CD4-positive, alpha-beta T cell (primary cell): ENCODE data around the gene ADAM11. TPM values are rescaled to one million over a fixed set of nuclear protein-coding genes. Genes with fewer than 3 reads are reported as not detected.
"Not testable (repeated sequence)": the region's sequence is repeated elsewhere in the genome, so short reads cannot be mapped to it uniquely, and the experiment has no call there.

Experiments used
- ATAC-seq: fragments of 200-7000 bp; cut with Tn5 transposase; one replicate; pipeline ENCODE4 v1.10.0; 2022; ENCODE audit warnings: mild to moderate bottlenecking; ENCODE audit not compliant: poor library complexity
- CTCF ChIA-PET: fragments of 350-600 bp; sonication (Branson Sonifier 250); formaldehyde crosslinking; loops from one replicate; lab custom pipeline; 2021; ENCODE audit warnings: antibody characterized with exemption, inconsistent platforms; lab: Charles Lee
- POLR2A ChIA-PET: fragments of 350-600 bp; sonication (Branson Sonifier 250); formaldehyde crosslinking; loops from one replicate; lab custom pipeline; 2021; ENCODE audit warnings: antibody characterized with exemption, inconsistent platforms; lab: Charles Lee
- DNase-seq, 14 experiments: peaks; one replicate each; pipeline ENCODE4 v3.0.0-alpha.2; 2013 to 2020; ENCODE audit warnings: mixed read lengths in 2 of 14
- H3K27ac ChIP-seq, 2 donors: one replicate each; pipeline versions ENCODE4 v1.5.1 to v1.7.0; 2013; ENCODE audit warnings: low read length in 2 of 2, low read depth in 1 of 2, mild to moderate bottlenecking in 1 of 2
- H3K27me3 ChIP-seq, 2 experiments: 1 replicate in 1 of 2; 2 replicates in 1 of 2; pipeline versions ENCODE4 v1.6.1 to v1.7.0; 2013; ENCODE audit warnings: low read length in 2 of 2, control low read depth in 1 of 2, mild to moderate bottlenecking in 1 of 2, moderate library complexity in 1 of 2; ENCODE audit not compliant: insufficient read depth in 2 of 2, control insufficient read depth in 1 of 2
- H3K36me3 ChIP-seq: one replicate; pipeline ENCODE4 v1.6.1; 2013; ENCODE audit warnings: low read length, control low read depth; ENCODE audit not compliant: insufficient read depth
- H3K4me1 ChIP-seq: one replicate; pipeline ENCODE4 v1.6.1; 2013; ENCODE audit warnings: low read length, control low read depth; ENCODE audit not compliant: insufficient read depth
- H3K4me3 ChIP-seq: one replicate; pipeline ENCODE4 v1.5.1; 2013; ENCODE audit warnings: mild to moderate bottlenecking, low read length, moderate library complexity
- H3K9me3 ChIP-seq, 2 experiments: 1 replicate in 1 of 2; 2 replicates in 1 of 2; pipeline versions ENCODE4 v1.6.1 to v1.7.0; 2013; ENCODE audit warnings: low read length in 2 of 2, mild to moderate bottlenecking in 2 of 2, control low read depth in 1 of 2, moderate library complexity in 1 of 2; ENCODE audit not compliant: control insufficient read depth in 1 of 2, insufficient read depth in 1 of 2
- H3K27ac Mint-ChIP-seq: one replicate; pipeline ENCODE4 v1.8.0; 2020; ENCODE audit warnings: mixed read lengths
- H3K27me3 Mint-ChIP-seq: one replicate; pipeline ENCODE4 v1.8.0; 2021; ENCODE audit warnings: mixed read lengths
- H3K36me3 Mint-ChIP-seq: one replicate; pipeline ENCODE4 v1.8.0; 2021; ENCODE audit warnings: low read depth, mixed read lengths
- H3K4me1 Mint-ChIP-seq: one replicate; pipeline ENCODE4 v1.8.0; 2021; ENCODE audit warnings: low read depth, mixed read lengths
- H3K4me3 Mint-ChIP-seq: one replicate; pipeline ENCODE4 v1.8.0; 2020; ENCODE audit warnings: mild to moderate bottlenecking, mixed read lengths
- H3K9me3 Mint-ChIP-seq: one replicate; pipeline ENCODE4 v1.8.0; 2020; ENCODE audit warnings: mixed read lengths
- CTCF ChIP-seq: fragments of 200-600 bp; IDR thresholded peaks from one replicate; pipeline ENCODE4 v1.8.0; 2022; ENCODE audit warnings: antibody characterized with exemption, mild to moderate bottlenecking
- intact Hi-C, 2 experiments: fragments of 100-400 bp; cut with DNase I in 1 of 2; cut with micrococcal nuclease in 1 of 2; formaldehyde crosslinking; loops; one replicate each; pipeline versions ENCODE4 v1.15.1 to v1.9.0; 2023 to 2025; cut with DNase I, micrococcal nuclease
- total RNA-seq, 174 experiments: library from RNA in 2 of 174; stranded (reverse) in 2 of 174; gene quantifications; one replicate each; pipeline ENCODE4 v1.2.3 and lab custom pipeline; 2021 to 2026

The ADAM11 gene
- total RNA-seq, 2 experiments from 2014 or later, result 0.16 to 0.47 TPM

- peaks cover 28% of the 10 kb centered on the region for H3K27me3 Mint-ChIP-seq
- Histone ChIP-seq H3K27ac (no peak overlapping the region), H3K27me3 (peaks cover 4 to 12% of the 10 kb centered on the region in 2 experiments), H3K4me1 (no peaks in the 10 kb centered on the region), H3K9me3 (no peaks in the 10 kb centered on the region), H3K4me3 (no peak overlapping the region), H3K36me3 (no peaks in the 10 kb centered on the region)
- no peak overlapping the region for H3K4me3 Mint-ChIP-seq
- ChIA-PET POLR2A (no interaction called here), CTCF (interaction anchor here (0.6 kb wide), 1 partner anchor 45 kb away, joined by 5 read pairs; no protein-coding TSS in a partner anchor)
- H3K9me3 Mint-ChIP-seq, result no peaks in the 10 kb centered on the region
- no peaks in the 10 kb centered on the region for H3K4me1 Mint-ChIP-seq
- no peak overlapping the region for H3K27ac Mint-ChIP-seq
- TF ChIP-seq CTCF, result no peak
- ATAC-seq (no peak), DNase-seq (no peak)
- H3K36me3 Mint-ChIP-seq, result no peaks in the 10 kb centered on the region
- intact Hi-C loops, result no loop called here
Measured at GRCh38 chr17:44820631-44821212, 61.9 kb downstream of the ADAM11 start.

GRCh38 chr17:44825236-44825635, 66.4 kb downstream of the ADAM11 start:
- H3K36me3 Mint-ChIP-seq, DNase-seq, intact Hi-C loops, H3K36me3 ChIP-seq, H3K4me3 Mint-ChIP-seq, H3K9me3 Mint-ChIP-seq, H3K27ac Mint-ChIP-seq, H3K9me3 ChIP-seq, POLR2A ChIA-PET, H3K27ac ChIP-seq, ATAC-seq, H3K4me1 ChIP-seq, H3K4me3 ChIP-seq: not testable (repeated sequence)
- peaks cover 17 to 47% of the 10 kb centered on the region in 2 experiments for H3K27me3 ChIP-seq
- Mint-ChIP-seq H3K27me3 (peaks cover 52% of the 10 kb centered on the region), H3K4me1 (peaks cover 11% of the 10 kb centered on the region)
- CTCF ChIA-PET, result interaction anchor here (0.7 kb wide), 1 partner anchor 251 kb away, joined by 3 read pairs; no protein-coding TSS in a partner anchor

GRCh38 chr17:44826123-44826790, 67.5 kb downstream of the ADAM11 start:
- H3K9me3 Mint-ChIP-seq, result no peaks in the 10 kb centered on the region
- H3K27me3 Mint-ChIP-seq, result peaks cover 53% of the 10 kb centered on the region
- no peaks in the 10 kb centered on the region for H3K36me3 Mint-ChIP-seq
- no peak for TF ChIP-seq CTCF
- Histone ChIP-seq H3K4me3 (no peak overlapping the region), H3K9me3 (peaks cover 0 to 4% of the 10 kb centered on the region in 2 experiments), H3K36me3 (no peaks in the 10 kb centered on the region), H3K4me1 (peaks cover 16% of the 10 kb centered on the region), H3K27ac (no peak overlapping the region), H3K27me3 (peaks cover 26 to 56% of the 10 kb centered on the region in 2 experiments)
- CTCF ChIA-PET, result interaction anchor here (0.7 kb wide), 1 partner anchor 251 kb away, joined by 3 read pairs; no protein-coding TSS in a partner anchor
- H3K4me1 Mint-ChIP-seq, result peaks cover 15% of the 10 kb centered on the region
- DNase-seq (no peak), ATAC-seq (no peak)
- H3K4me3 Mint-ChIP-seq, result no peak overlapping the region
- H3K27ac Mint-ChIP-seq, result no peak overlapping the region
- POLR2A ChIA-PET, result no interaction called here
- intact Hi-C loops, result no loop called here
